Hepatocyte (in vitro differentiated cells): ENCODE results near the gene PCDHB7. TPM values are rescaled to one million over a fixed set of nuclear protein-coding genes. Genes with fewer than 3 reads are reported as not detected.
"Not testable (repeated sequence)": the region's sequence is repeated elsewhere in the genome, so short reads cannot be mapped to it uniquely, and the experiment has no call there.

Source experiments
- DNase-seq: peaks from one replicate; pipeline ENCODE4 v3.0.0-alpha.2; 2016; ENCODE audit warnings: low spot score
- H2AFZ ChIP-seq: fragments of 200-600 bp; sonication (generic); 2 replicates; pipeline ENCODE4 v1.6.0; 2016; ENCODE audit warnings: antibody characterized with exemption, mild to moderate bottlenecking
- H3K27ac ChIP-seq: fragments of 200-600 bp; sonication (generic); 2 replicates; pipeline ENCODE4 v1.5.1; 2016; ENCODE audit warnings: mild to moderate bottlenecking
- H3K27me3 ChIP-seq: fragments of 200-600 bp; sonication (generic); 2 replicates; pipeline ENCODE4 v1.6.1; 2016
- H3K36me3 ChIP-seq: fragments of 200-600 bp; sonication (generic); replicated peaks from 2 replicates; pipeline ENCODE4 v1.5.1; 2016; ENCODE audit warnings: low read depth; ENCODE audit not compliant: insufficient read depth
- H3K4me1 ChIP-seq: fragments of 200-600 bp; sonication (generic); 2 replicates; pipeline ENCODE4 v1.5.1; 2016; ENCODE audit warnings: mild to moderate bottlenecking, moderate library complexity; ENCODE audit not compliant: insufficient read depth
- H3K4me2 ChIP-seq: fragments of 200-600 bp; sonication (generic); 2 replicates; pipeline ENCODE4 v1.6.0; 2016
- H3K4me3 ChIP-seq: fragments of 200-600 bp; sonication (generic); 2 replicates; pipeline ENCODE4 v1.5.1; 2016; ENCODE audit warnings: mild to moderate bottlenecking
- H3K79me2 ChIP-seq: fragments of 200-600 bp; sonication (generic); 2 replicates; pipeline ENCODE4 v1.6.0; 2017; ENCODE audit warnings: mild to moderate bottlenecking
- H3K9me2 ChIP-seq: fragments of 200-600 bp; sonication (generic); replicated peaks from 2 replicates; pipeline ENCODE4 v1.6.0; 2017; ENCODE audit warnings: mild to moderate bottlenecking; ENCODE audit not compliant: insufficient read depth
- H3K9me3 ChIP-seq: fragments of 200-600 bp; sonication (generic); 2 replicates; pipeline ENCODE4 v1.5.1; 2016; ENCODE audit warnings: low read depth, mild to moderate bottlenecking
- H4K20me1 ChIP-seq: fragments of 200-600 bp; sonication (generic); 2 replicates; pipeline ENCODE4 v1.6.0; 2016; ENCODE audit warnings: mild to moderate bottlenecking; ENCODE audit not compliant: insufficient read depth, poor library complexity, severe bottlenecking
- CTCF ChIP-seq: fragments of 200-600 bp; sonication (generic); IDR thresholded peaks from 2 replicates; pipeline ENCODE4 v1.5.1; 2016; ENCODE audit warnings: antibody characterized with exemption, mild to moderate bottlenecking; ENCODE audit not compliant: poor library complexity
- EZH2 ChIP-seq: fragments of 200-600 bp; sonication (generic); IDR thresholded peaks from 2 replicates; pipeline ENCODE4 v1.6.1; 2016; ENCODE audit warnings: antibody characterized with exemption, mild to moderate bottlenecking, borderline replicate concordance
- EZH2phosphoT487 ChIP-seq: fragments of 200-600 bp; sonication (generic); IDR thresholded peaks from one replicate; pipeline ENCODE4 v1.6.1; 2018; ENCODE audit warnings: antibody characterized with exemption, mild to moderate bottlenecking, low read depth, moderate library complexity; ENCODE audit not compliant: unreplicated experiment, severe bottlenecking
- WGBS: methylation state at CpG from one replicate; pipeline ENCODE4 v1.1.6; 2016; ENCODE audit warnings: low lambda C conversion rate; ENCODE audit errors: missing lambda C conversion rate; 5-methylcytosine and 5-hydroxymethylcytosine counted together
- polyA plus RNA-seq: library from polyadenylated mRNA; unstranded; fragments of >200 nt; fragmentation: Nextera tagmentation; extraction: Ambion mirVana; gene quantifications from 2 replicates; pipeline ENCODE4 v1.2.1, GENCODE V29; 2016
- total RNA-seq: library from RNA; depleted of rRNA; stranded (reverse); fragments of >200 nt; gene quantifications from 2 replicates; pipeline ENCODE4 v1.2.3, GENCODE V29; 2014

PCDHB7 gene
- total and polyA plus RNA-seq, 2 experiments from 2014 or later, result 0.53 to 0.56 TPM

GRCh38 chr5:141208478-141208877, 36.0 kb downstream of the PCDHB7 start, which contains the start of gene PCDHB12:
Gene PCDHB12 (plus strand): TSS chr5:141208719. CDS start chr5:141208908, 189 bp downstream.
- no peaks in the 10 kb centered on the region for H3K36me3 ChIP-seq
- no peak within 1 kb of the TSS for H2AFZ ChIP-seq
- no peaks in the 10 kb centered on the region for H3K27me3 ChIP-seq
- no peak within 1 kb of the TSS for H3K4me3 ChIP-seq
- no peaks in the 10 kb centered on the region for H3K4me1 ChIP-seq
- no peaks in the 10 kb centered on the region for H3K9me3 ChIP-seq
- H3K79me2 ChIP-seq, result no peaks in the 10 kb centered on the region
- WGBS, result 68% methylated on average over 11 of the region's 11 CpGs
- H3K27ac ChIP-seq, result no peak within 1 kb of the TSS
- no peak for TF ChIP-seq EZH2
- no peak for TF ChIP-seq EZH2phosphoT487
- no peak for TF ChIP-seq CTCF
- no peaks in the 10 kb centered on the region for H3K9me2 ChIP-seq
- H3K4me2 ChIP-seq, result no peak within 1 kb of the TSS
- H4K20me1 ChIP-seq, result no peaks in the 10 kb centered on the region
- DNase-seq, result no peak

- not testable (repeated sequence) for H3K27me3 ChIP-seq, H3K27ac ChIP-seq, H3K36me3 ChIP-seq, H3K4me2 ChIP-seq, H3K4me3 ChIP-seq, H3K9me2 ChIP-seq, H2AFZ ChIP-seq, DNase-seq, H3K79me2 ChIP-seq, H4K20me1 ChIP-seq, H3K4me1 ChIP-seq, H3K9me3 ChIP-seq
- 96% methylated on average over 26 of the region's 39 CpGs for WGBS
These were observed 37.8 kb downstream of the PCDHB7 start for GRCh38 chr5:141210281-141210680.

- not testable (repeated sequence) for H3K9me2 ChIP-seq, H3K36me3 ChIP-seq, H3K27ac ChIP-seq, H2AFZ ChIP-seq, H3K79me2 ChIP-seq, H3K4me3 ChIP-seq, H3K4me1 ChIP-seq, H3K4me2 ChIP-seq, H3K9me3 ChIP-seq, H4K20me1 ChIP-seq, DNase-seq, H3K27me3 ChIP-seq
- 100% methylated on average over 5 of the region's 27 CpGs for WGBS
These were observed 38.4 kb downstream of the PCDHB7 start for GRCh38 chr5:141210849-141211248.

DNA sequence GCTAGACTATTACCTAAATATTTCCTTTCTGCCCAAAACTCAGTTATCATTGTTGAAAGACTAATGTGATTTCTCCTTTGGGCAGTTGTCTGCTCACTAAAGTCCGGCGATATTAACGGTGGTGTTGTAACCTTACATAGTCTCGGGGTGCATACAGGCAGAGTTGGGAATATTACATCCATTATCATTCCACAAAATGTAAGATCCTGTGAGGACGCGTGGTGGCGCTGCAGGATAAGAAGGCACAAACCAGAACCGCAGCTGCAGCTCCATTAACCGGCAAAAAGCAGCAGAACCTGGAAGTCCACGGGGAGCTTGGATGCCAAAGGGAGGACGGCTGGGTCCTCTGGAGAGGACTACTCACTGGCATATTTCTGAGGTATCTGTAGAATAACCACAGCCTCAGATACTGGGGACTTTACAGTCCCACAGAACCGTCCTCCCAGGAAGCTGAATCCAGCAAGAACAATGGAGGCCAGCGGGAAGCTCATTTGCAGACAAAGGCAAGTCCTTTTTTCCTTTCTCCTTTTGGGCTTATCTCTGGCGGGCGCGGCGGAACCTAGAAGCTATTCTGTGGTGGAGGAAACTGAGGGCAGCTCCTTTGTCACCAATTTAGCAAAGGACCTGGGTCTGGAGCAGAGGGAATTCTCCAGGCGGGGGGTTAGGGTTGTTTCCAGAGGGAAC, 41.4 kb downstream of the PCDHB7 start, which contains the start of gene PCDHB13:
PCDHB13 (plus strand) TSS at position 264 of the 684 bp plus-strand sequence; CDS start at position 469, 205 bp downstream.
- DNase-seq, result peak; percentile 14
- H3K36me3 ChIP-seq, H2AFZ ChIP-seq, H3K27me3 ChIP-seq, H4K20me1 ChIP-seq, H3K9me2 ChIP-seq, H3K9me3 ChIP-seq, H3K27ac ChIP-seq, H3K4me3 ChIP-seq, H3K4me1 ChIP-seq, H3K4me2 ChIP-seq, H3K79me2 ChIP-seq: not testable (repeated sequence)
- peak; percentile 14 for TF ChIP-seq CTCF
- WGBS, result 42% methylated on average over 16 of the region's 18 CpGs

GRCh38 chr5:141214583-141214982, 42.1 kb downstream of the PCDHB7 start:
- H3K27me3 ChIP-seq, H3K4me2 ChIP-seq, H3K27ac ChIP-seq, H3K4me1 ChIP-seq, H3K9me2 ChIP-seq, H4K20me1 ChIP-seq, H3K36me3 ChIP-seq, H3K4me3 ChIP-seq, DNase-seq, H2AFZ ChIP-seq, H3K9me3 ChIP-seq, H3K79me2 ChIP-seq: not testable (repeated sequence)
- 95% methylated on average over 12 of the region's 12 CpGs for WGBS

DNA sequence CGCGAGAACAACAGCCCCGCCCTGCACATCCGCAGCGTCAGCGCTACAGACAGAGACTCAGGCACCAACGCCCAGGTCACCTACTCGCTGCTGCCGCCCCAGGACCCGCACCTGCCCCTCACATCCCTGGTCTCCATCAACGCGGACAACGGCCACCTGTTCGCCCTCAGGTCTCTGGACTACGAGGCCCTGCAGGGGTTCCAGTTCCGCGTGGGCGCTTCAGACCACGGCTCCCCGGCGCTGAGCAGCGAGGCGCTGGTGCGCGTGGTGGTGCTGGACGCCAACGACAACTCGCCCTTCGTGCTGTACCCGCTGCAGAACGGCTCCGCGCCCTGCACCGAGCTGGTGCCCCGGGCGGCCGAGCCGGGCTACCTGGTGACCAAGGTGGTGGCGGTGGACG, 43.1 kb downstream of the PCDHB7 start:
- H2AFZ ChIP-seq, H3K27me3 ChIP-seq, H3K27ac ChIP-seq, H3K4me2 ChIP-seq, H3K9me3 ChIP-seq, H3K9me2 ChIP-seq, H3K36me3 ChIP-seq, H3K79me2 ChIP-seq, H3K4me3 ChIP-seq, DNase-seq, H4K20me1 ChIP-seq, H3K4me1 ChIP-seq: not testable (repeated sequence)
- 93% methylated on average over 16 of the region's 40 CpGs for whole genome bisulfite sequencing

- whole genome bisulfite sequencing, result 98% methylated on average over 16 of the region's 26 CpGs
- H3K9me3 ChIP-seq, DNase-seq: not testable (repeated sequence)
These were observed 43.6 kb downstream of the PCDHB7 start for GRCh38 chr5:141216035-141216434.

More at GRCh38 chr5:141216035-141216434, 43.6 kb downstream of the PCDHB7 start:
- not testable (repeated sequence) for H3K27me3 ChIP-seq, H3K79me2 ChIP-seq, H4K20me1 ChIP-seq, H3K36me3 ChIP-seq, H2AFZ ChIP-seq, H3K27ac ChIP-seq, H3K4me3 ChIP-seq, H3K4me1 ChIP-seq, H3K9me2 ChIP-seq, H3K4me2 ChIP-seq
